NCI-H1436 (cell line): ENCODE measurements around the gene ABLIM2.

ENCODE experiments used
- DNase-seq: peaks from one replicate; lab custom pipeline; 2025; lab: John Stamatoyannopoulos, UW

Gene ABLIM2

GRCh38 chr4:8047837-8048678, 110.6 kb downstream of the ABLIM2 start:
- DNase-seq = no peak

DNA sequence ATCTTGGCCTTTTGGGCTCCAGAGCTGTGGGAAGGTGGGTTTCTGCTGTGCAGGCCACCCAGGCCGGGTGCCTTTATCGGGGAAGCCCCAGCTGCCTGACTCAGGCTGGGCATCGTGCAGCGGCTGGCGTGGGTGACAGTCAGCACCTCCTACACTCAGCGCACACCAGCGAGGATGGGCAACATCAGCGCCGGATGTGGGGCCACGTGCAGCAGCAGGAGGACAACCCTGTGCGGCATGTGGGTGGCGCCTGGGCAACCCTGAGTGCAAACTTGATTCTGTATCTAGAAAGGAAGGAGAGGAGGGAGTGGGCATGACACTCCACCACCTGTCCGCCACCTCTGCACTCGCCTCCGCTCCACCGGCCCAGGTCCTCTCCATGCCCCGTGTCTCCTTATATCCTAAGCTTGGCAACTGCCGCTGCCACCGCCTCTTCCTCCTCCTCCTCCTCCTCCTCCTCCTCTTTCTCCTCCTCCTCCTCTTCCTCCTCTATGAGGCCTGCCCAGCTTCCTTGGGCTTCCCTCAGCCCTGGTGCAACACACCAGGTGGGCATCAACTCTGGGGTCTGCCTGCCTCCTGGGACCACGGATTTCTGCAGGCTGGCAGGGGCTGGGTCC, 111.6 kb downstream of the ABLIM2 start:
- no peak for DNase-seq

DNA sequence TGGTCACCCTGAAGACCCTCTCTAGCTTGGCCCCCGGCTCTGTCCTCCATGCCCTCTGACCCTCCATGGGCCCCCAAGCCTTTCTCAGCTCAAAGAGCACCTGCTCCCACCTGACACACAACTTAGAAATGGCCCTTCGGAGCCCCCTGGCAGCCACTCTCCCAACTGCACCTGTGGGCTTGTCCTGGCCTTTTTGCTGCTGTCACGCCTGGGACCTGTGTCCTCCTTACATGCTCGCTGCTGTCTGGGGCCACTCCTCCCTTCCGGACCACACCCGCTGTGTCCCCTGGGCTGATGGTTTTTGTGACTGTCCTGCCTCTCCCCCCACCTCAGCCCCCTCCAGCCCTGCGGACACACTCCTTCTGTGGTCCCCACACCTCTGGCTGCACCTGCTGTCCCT, 112.7 kb downstream of the ABLIM2 start:
- no peak for DNase-seq

DNA sequence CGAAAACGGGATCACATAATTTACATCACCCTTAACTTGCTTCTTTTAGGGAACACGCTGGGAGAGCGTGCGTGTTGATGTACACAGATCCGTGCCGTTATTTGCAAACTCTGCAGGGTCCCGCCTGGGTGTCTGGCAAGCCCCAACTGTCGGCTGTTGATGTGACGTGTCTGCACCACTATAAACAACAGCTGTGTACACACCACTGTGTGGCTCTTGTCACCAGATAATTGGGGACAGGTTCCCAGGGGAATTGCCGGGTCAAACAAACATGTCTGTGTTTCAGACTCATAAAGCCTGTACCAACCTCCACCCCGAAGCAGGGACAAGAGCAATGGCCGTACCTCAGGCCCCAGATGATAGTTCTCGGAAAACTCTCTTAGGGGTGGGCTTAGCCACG, 113.9 kb downstream of the ABLIM2 start:
- peak; percentile 83 for DNase-seq

- DNase-seq = no peak
These were observed 114.4 kb downstream of the ABLIM2 start for GRCh38 chr4:8044244-8044643.

DNA sequence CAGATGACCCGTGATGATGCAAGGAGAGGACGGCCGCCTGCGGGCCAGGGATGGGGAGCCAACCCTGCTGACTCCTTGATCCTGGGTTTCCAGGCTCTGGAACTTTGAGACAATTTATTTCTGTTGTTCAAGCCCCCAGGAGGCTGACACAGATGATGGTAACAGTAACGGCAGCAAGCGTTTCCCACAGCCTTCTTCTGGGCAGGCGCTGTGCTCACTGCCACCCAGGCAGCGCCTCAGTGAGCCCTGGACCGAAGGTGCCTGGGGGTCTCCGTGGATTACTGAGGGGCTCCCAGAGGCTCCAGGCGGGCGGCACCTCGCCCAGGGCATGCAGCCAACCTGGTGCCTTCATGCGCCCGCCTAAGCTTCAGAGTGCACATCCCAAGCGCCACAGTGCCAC, 115.0 kb downstream of the ABLIM2 start:
- DNase-seq = no peak

- DNase-seq = no peak
These were observed 116.7 kb downstream of the ABLIM2 start for GRCh38 chr4:8041868-8042267.

- DNase-seq = no peak
These were observed 117.4 kb downstream of the ABLIM2 start for GRCh38 chr4:8041172-8041571.

- DNase-seq = no peak
These were observed 118.0 kb downstream of the ABLIM2 start for GRCh38 chr4:8040607-8041006.

GRCh38 chr4:8039853-8040252, 118.8 kb downstream of the ABLIM2 start:
- DNase-seq = no peak

DNA sequence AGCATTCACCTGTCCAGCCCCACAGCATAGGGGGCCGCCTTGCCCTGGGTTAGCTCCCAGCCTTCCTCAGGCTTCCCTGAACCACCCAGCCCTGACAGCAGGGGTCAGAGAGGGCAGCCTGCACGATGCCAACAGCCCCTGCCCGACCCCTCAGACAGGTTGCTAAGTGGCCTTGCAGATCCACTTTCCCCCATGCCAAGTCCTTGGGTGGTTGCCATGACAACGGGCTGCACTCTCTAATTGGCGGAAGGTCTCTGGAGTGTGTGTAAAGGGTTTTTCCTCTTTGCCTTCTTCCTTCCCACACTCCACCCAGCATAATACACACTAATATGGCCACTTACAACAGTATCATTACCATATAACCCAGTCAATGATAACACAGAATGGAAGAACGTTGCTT, 119.3 kb downstream of the ABLIM2 start:
- peak; percentile 76 for DNase-seq

GRCh38 chr4:8038719-8039251, 119.8 kb downstream of the ABLIM2 start:
- DNase-seq = no peak

DNA sequence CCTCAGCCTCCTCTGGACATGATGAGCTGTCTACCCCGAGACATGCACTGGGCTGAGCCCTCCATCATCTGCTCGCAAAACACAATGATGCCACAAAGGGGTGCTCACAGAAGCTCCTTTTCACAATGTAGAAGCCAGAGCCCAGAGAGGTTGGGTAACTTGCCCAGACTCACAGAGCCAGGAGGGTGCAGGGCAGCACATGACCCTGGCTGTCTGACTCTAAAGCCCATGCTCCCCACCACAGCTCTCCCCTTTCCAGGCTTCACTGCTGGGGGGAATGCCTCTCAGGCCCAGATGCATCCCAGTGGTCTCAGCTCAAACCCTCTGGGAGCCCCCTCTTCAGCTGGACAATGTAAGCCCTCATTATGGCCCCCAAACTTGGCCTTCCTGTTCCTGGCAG, 120.5 kb downstream of the ABLIM2 start:
- DNase-seq = no peak

DNA sequence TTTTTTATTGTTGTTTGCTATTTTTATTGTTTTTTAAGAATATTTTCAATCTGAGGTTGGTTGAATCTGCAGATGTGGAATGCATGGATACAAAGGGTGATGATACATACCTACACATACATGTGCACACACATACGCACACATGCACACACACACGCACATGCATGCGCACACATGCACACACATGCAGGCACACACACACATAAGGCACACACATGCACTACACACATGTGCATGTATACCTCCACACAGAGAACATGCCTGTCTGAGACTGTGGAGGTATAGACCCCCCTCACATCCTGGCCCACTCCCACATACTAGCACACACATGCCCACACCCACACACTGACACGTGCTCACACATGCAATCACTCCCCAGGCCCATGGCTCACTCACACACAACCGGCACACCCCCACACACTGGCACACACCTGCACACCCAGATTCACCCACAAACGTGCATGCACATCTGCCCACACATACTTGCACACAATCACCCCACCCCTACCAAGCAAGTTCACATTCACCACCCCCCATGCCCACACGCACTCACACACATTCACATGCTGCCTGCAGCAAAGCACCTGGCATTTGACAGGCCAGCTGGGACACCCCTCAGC, 121.4 kb downstream of the ABLIM2 start:
- DNase-seq = no peak

GRCh38 chr4:8035371-8035780, 123.2 kb downstream of the ABLIM2 start:
- peak; percentile 66 for DNase-seq

- DNase-seq = no peak
These were observed 124.6 kb downstream of the ABLIM2 start for GRCh38 chr4:8033829-8034528.

GRCh38 chr4:8033067-8033755, 125.4 kb downstream of the ABLIM2 start:
- no peak for DNase-seq

- DNase-seq = no peak
These were observed 126.2 kb downstream of the ABLIM2 start for GRCh38 chr4:8032381-8032780.

DNA sequence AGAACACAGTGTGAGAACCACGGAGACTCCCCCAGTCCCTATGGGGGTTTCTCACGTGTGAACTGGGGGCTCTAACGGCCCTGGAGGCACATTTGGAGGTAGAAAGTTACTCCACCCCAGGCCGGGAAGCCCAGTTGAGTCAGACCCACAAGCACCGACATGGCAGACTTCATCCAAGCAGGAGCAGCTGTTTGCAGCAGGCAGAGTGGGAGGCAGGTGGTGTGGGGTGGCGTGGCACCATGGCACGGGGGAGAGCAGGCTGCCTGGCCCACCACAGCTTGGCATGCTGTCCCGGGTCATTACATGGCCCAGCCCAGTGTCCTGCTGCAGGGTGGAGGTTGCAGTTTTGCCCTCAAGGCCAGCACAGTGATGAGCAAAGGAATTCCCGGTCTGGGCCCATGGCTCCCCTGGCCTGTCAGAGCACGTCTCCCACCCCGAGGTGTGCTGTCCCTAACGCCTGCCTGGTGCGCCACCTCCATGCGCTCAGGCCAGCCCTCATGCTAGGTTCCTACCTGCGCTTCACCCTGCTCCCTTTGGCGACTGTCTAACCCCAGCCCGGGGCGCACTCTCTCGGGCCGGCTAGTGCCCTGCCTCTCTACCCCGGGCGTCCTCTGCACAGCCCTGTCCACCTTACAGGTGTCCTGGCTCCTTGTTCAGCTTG, 128.4 kb downstream of the ABLIM2 start:
- no peak for DNase-seq

GRCh38 chr4:8029689-8030088, 128.9 kb downstream of the ABLIM2 start:
- DNase-seq = no peak

GRCh38 chr4:8028884-8029568, 129.6 kb downstream of the ABLIM2 start:
- no peak for DNase-seq
